ENCODE measurements around the gene CAPN12.

Gene CAPN12

DNA sequence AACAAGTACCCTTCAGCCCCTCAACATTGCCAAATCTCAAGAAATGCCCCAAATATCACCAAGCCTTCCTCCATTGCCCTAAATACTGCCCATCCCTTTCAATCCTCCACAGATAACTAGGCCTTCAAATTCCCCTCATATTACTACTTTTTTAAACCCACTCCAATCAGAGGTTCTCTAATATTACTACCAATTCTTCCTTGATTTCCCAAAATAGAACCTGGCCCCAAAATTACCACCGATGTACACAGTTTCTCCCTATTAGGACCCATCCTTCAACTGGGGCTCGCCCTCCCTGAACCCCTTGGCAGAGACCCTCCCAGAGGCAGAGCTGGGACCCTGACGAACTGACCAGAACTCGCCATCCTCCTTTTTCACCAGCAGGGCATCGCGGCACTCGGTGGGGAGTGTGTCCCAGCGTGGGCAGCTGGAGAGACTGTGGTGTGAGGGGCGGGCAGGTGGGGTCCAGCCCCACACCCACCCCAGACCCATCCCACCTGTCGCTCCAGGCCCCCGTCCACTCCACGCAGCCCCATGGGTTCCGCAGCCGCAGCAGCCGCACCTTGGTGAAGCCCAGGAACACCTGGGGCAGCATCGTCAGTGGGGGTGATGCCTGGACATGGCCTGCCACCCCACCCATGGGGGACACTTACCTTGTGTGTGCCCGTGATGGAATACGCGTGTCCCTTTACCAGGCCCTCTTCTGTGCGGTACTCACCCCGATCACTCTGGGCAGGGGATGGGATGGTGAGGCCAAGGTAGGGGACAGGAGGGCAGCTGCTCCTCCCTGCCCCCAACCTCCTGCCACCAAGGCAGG is 6.1 kb downstream of the CAPN12 start:
- DNase-seq: no peak

GRCh38 chr19:38737281-38737865 is 6.9 kb downstream of the CAPN12 start:
- DNase-seq: no peak

DNA sequence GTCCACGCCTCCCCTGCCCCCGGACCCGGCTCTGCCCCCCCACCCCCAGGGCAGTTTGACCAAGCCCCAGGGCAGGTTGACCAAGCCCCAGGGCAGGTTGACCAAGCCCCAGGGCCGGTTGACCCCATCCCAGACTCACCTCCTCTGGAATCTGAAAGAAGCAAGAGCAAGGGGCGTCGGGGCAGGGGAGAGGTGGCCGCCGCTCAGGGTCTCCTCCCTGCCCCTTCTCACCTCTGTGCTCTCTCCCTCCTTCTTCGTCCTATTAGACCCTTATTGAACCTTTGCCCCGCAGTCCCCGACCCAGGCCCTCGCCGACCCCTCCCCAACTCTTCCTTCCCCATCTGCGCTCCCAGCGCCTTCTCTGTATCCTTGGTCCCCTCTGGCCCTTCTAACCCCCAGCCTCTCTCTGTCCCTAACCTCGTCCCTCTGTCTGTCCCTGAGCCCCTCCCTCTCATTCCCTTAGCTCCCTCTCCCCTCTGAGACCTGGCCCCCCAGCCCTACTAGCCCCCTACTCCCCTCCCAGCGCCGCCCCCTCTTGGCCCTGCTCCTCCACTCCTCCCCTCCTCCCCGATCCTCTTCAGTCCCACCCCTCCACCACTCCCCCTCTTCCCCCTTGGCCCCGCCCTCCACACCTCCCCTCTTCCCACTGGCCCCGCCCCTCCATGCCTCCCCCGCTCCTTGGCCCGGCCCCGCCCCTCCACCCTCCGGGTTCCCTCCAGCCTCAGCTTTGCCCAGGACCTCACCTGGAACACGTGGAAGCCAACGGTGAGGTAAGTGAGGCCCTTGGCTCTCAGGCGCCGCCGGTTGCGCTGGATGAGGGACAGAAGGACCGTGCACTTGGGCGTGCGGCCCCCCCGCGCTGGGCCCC is 7.6 kb downstream of the CAPN12 start:
- no peak for DNase-seq

DNA sequence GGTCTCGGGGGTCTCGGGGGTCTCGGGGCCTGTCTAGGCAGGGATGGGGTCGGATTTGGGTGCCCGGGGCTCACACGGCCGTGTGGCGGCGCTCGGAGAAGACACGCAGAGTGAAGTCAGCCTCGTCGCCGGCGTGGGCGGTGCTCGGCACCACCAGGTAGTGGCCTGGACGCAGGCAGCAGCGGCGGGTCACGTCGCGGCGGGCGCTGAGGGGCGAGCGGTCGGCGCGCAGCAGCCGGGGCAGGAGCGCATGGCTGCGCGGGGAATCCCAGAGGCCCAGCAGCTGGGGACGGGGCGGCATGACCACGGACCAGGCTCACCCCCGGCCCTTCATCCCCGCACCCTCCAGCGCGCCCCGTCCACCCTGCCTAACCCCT is 8.2 kb downstream of the CAPN12 start:
- DNase-seq: no peak

GRCh38 chr19:38735257-38735686 is 9.0 kb downstream of the CAPN12 start:
- DNase-seq: no peak

DNA sequence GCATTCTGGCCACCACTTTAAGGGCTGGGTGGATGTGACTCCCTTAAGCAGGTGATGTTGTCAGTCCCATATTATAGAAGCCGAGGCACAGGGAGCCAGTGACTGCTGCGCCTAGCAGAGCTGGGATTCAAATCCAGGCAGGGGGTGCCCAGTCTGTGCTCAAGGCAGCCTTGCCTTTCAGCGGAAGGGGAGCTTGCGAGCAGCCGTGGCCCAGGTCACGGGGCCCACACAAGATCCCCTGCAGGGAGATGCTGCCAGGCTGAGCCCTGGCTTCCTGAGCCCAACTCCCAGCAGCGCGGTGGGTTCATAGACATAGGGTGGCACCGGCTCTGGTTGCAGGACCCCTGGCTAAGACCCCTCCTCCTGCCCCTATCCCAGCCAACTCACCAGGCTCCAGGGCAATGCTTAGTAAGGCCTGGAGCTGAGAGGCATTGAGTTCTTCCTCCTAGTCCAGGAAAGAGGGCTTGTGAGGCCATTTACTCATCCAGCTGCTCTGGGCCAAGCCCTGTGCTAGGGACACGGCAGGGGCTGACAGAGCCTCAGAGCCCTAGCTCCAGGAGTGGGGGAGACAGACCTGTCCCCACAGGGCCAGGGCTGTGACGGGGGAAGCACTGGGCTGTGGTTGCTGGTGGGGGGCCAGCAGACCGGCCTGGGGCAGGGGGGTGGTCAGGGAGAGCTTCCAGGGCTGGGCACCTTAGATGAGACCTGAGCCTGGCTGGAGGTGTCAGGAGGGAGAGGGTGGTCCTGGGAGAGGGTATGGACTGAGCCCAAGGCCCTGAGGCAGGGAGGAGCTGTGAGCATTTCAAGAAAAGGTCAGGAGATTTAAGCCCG is 9.6 kb downstream of the CAPN12 start:
- DNase-seq: peak; percentile 24

GRCh38 chr19:38734176-38734425 is 10.2 kb downstream of the CAPN12 start:
- DNase-seq: no peak

- peak; percentile 12 for DNase-seq
These were observed 10.6 kb downstream of the CAPN12 start for GRCh38 chr19:38733493-38734175.

GRCh38 chr19:38733241-38733492 is 11.1 kb downstream of the CAPN12 start:
- no peak for DNase-seq

DNA sequence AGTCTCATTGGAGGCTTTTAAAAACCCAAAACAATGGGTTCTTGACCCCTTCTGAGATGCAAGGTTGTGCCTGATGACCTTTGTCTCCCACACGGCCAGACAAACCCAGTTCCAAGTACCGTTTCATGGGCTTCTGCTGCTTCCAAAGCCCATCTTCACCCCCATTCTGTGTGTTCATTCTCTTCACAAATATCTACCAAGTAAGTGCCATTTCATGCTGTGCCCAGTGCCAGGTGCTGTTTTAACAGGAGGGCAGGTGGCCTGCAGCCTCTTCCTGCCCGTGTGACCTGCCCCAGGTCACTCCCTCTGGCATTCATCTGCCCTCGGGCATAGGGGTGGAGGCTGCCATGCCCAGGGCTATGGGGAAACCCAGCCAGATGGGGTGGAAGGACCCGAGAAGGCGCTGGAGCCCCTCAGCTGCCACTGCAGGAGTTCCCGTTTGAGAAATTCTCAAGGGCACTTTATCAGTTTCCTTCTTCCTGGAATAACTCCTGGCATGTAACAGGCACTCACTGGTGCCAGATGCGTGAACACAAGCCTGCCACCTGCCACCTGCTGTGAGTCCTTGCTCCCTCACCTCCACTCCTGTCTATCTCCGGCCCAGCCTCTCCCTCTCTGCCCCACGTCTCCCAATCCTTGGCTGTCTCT is 12.5 kb downstream of the CAPN12 start:
- no peak for DNase-seq

DNA sequence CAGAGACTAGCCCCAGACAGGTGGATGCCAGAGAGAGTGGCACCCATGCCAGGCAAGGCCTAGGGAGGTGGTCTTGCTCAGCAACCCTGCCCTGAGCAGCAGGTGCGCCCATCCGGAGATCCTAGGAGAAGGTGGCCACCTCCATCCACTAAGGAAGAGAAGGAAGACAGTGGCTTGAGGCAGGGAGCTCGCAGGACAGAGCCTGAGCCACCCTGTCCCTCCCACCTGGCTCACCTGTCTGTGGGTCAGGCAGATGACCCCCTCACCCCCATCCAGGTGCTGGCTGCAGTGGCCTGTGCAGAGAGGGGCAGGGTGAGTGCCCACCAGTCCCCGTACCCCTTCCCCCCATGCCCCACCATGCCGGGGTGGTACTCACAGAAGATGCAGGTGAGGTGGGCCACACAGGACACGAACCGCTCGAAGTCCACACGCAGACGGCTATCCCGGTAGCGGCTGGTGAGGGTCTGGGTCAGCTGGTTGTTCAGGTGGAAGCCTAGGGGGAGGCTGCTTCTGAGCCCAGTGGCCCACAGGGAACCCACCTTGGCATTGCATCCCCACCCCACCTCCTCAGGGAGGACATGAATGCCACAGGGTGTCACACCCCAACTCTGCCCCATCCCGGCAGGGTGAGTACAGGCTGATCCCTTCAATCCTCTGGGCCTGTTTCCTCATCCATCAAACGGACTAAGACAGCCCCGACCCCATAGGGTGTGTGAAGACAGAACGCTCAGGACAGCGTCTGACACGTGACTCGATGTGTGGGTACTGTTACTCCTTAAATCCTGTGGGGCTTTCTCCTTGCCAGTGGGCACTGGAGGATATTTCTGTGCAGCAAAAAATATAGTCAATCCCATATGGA is 13.3 kb downstream of the CAPN12 start:
- no peak for DNase-seq

GRCh38 chr19:38730470-38730730 is 13.9 kb downstream of the CAPN12 start:
- DNase-seq: no peak

DNA sequence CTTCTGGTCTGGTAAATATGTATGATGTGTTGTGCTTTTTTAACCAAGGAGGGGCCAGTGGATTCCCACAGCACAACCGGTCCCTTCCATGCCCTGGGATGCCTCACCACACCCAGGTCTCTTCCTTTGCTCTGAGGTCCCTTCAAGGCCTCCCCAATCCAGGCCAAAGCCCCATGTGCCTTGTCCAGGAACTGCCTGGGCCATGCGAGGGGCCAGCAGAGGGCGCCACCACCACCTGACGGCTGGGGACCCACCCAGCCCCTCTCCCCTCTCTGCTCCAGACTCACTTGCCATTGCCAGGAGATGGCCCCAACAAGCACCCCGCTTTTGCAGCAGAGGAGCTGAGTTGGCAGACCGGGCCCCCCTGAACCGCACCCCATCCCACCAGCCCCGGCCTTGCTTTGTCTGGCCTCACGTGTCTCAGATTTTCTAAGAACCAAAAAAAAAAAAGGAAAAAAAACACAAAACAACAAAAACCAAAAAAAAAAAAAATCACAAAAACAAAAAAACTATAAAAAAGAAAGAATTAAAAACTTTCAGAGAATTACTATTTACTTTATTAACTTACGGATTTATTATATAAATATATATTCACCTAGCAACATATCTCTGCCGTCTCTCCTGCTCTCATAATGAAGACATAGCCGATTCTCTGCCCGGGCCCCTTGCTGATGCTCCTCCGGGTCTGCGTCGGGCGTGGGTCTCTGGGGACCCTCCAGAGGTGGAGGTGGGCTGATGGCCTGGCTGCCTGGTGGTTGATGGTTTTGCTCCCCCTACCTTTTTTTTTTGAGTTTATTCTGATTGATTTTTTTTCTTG is 14.4 kb downstream of the CAPN12 start:
- DNase-seq: no peak

- DNase-seq: no peak
These were observed 15.3 kb downstream of the CAPN12 start for GRCh38 chr19:38728752-38729541.

DNA sequence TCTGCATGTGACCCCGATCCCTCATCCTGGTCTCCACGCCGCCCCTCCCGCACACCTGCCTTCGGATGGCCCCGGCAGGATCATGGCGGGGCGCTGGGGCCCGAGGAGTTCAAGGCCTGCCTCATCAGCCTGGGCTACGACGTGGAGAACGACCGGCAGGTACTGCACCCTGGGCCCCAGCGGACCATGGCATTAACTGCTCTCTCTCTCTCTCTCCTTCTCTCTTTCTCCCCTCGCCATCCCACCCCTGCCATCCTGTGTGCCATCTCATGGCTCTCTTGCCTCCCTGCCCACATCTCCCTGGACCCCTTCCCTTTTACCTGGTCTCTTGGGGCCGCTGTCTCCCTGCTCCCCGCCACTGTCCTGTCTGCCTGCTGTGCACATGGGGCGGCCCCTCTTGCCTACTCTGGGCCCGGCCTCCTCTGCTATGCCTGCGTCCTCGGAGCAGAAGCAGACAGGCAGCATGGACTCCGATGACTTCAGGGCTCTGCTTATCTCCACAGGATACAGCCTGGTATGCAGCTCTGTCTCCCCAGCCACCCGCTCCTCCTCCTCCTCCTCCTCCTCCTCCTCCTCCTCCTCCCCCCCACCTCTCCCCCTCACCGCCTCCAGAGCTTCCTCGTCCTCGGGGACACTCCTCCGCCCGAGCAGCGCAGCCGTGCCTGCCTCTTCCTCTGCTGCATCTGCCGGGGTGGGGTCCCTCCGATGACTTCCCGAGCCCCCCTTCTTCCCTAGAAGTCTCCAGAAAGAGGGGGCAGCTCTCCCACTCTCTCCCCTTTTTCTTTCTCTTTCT is 16.2 kb downstream of the CAPN12 start:
- DNase-seq: no peak

GRCh38 chr19:38727306-38727867 is 16.9 kb downstream of the CAPN12 start:
- no peak for DNase-seq

DNA sequence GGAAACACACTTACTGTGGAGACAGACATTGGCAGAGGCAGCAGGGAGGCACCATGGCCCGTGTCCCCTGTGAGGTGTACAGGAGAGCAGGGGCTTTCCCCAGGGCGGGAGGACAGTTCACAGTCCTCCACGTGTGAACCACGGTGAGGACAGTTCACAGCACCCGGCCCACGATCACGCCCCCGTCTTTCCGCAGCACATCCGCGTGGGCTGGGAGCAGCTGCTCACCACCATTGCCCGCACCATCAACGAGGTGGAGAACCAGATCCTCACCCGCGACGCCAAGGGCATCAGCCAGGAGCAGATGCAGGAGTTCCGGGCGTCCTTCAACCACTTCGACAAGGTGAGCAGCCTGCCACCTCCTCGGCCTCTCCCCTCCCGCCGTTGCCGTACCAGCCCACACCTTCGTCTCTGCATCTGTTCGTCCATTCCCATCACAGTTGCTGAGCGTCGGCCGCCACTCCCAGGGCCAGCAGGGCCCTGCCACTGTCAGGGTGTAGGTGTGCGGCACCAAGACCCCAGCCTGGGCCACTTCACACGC is 17.4 kb downstream of the CAPN12 start:
- DNase-seq: no peak

- DNase-seq: no peak
These were observed 18.0 kb downstream of the CAPN12 start for GRCh38 chr19:38726284-38726673.

Measured in HCEC 1CT (cell line).